ENCODE measurements around the gene PRPF18.

PRPF18 gene

DNA sequence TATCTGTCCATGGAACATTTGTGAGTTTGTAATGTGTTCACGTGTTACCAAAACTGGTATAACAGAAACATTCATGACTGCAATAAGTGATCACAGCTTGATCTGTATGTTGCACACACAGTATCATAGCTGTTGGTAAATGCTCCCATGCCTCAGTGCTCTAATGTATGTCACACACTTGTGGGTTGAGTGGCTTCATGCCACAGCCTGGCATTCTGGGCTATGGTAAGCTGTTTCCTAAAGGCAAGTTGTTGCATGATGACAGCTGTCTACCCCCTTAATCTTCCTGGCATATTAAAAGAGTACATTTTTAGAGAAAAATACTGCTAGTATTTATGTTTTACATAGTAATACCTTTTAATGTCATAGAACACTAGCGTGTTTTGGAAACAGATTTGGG lies 35.2 kb downstream of the PRPF18 start:
- Histone ChIP-seq H3K4me3 (ENCODE audit: low read depth in 1 of 5, low read length in 5 of 5) (no peak overlapping the region), H3K27me3 (ENCODE audit: control insufficient read depth in 5 of 5, insufficient read depth in 4 of 5, low read length in 5 of 5) (no peaks in the 10 kb centered on the region), H3K9ac (ENCODE audit: low read length in 5 of 5) (no peak overlapping the region), H3K9me3 (ENCODE audit: control insufficient read depth in 5 of 5, low read length in 5 of 5) (no peaks in the 10 kb centered on the region), H3K36me3 (ENCODE audit: control insufficient read depth in 5 of 5, insufficient read depth in 5 of 5, low read length in 5 of 5) (peaks cover 17 to 52% (median 21%) of the 10 kb centered on the region in 5 donors), H3K4me1 (ENCODE audit: control insufficient read depth in 5 of 5, insufficient read depth in 5 of 5, low read length in 5 of 5) (no peaks in the 10 kb centered on the region), H3K27ac (ENCODE audit: low read depth, low read length) (no peak overlapping the region)

DNA sequence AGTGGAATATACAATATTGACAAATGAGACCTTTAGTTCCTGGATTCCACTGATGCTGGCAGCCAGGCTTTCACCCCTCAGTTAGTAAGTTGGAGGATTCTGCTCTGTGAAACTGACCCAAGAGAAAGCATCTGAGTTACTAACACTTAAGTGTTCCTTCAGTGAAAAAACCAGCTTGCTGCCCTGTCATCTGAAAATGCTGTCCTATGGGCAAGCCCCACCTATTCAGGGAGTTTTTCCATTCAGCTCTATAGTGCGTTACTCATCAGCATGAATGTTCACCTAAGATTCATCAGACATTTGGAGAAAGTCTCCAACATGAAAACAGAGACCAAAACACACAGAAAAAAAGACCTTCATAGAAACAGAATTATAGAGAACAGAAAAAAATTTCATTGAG lies 37.9 kb downstream of the PRPF18 start:
- H3K27me3 ChIP-seq (ENCODE audit: control insufficient read depth in 5 of 5, insufficient read depth in 4 of 5, low read length in 5 of 5) = no peaks in the 10 kb centered on the region
- H3K9ac ChIP-seq (ENCODE audit: low read length in 5 of 5) = no peak overlapping the region
- no peak overlapping the region for H3K27ac ChIP-seq (ENCODE audit: low read depth, low read length)
- H3K9me3 ChIP-seq (ENCODE audit: control insufficient read depth in 5 of 5, low read length in 5 of 5) = no peaks in the 10 kb centered on the region
- H3K36me3 ChIP-seq (ENCODE audit: control insufficient read depth in 5 of 5, insufficient read depth in 5 of 5, low read length in 5 of 5) = peaks cover 9 to 49% (median 19%) of the 10 kb centered on the region in 5 donors
- H3K4me1 ChIP-seq (ENCODE audit: control insufficient read depth in 5 of 5, insufficient read depth in 5 of 5, low read length in 5 of 5) = no peaks in the 10 kb centered on the region
- no peak overlapping the region for H3K4me3 ChIP-seq (ENCODE audit: low read depth in 1 of 5, low read length in 5 of 5)

DNA sequence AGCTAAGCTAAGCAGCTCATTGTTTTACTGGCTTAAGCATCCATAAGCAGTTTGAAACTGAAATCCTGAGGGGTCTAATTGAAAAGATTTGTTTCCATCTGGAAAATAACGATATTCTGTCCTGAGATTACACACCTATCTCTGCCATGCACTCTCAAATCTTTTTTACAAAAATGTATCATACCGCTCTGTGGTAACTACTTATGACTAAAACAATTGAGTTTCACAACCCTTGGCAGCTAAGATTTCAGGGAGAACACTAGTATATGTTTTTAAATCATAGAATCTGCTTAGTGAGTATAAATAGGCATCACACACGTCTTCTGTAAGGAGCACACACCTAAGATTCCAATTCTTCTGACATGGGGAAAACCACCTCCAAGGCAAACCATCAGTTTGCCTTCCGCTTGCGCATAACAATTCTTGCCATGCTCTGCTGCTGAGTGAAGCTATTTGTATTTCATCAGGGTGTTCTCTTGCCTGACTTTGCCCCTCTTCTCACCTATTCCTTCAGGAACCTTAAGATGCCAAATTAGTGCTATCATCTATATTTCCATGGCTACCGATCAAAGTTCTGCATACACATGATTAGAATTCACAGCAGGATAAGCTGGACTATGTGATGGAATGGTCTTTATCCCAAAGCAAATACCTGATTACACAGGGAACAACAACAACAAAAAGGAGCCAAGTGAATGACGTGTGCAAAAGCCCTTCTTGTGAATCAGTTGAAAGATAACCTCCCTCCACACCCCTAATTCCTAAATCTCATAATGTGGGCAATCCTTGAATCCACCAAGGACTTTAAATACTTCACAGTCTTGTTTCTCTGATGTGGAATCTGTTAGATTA lies 40.9 kb downstream of the PRPF18 start:
- Histone ChIP-seq H3K4me3 (ENCODE audit: low read depth in 1 of 5, low read length in 5 of 5) (no peak overlapping the region), H3K9me3 (ENCODE audit: control insufficient read depth in 5 of 5, low read length in 5 of 5) (no peaks in the 10 kb centered on the region), H3K27me3 (ENCODE audit: control insufficient read depth in 5 of 5, insufficient read depth in 4 of 5, low read length in 5 of 5) (no peaks in the 10 kb centered on the region), H3K9ac (ENCODE audit: low read length in 5 of 5) (no peak overlapping the region), H3K4me1 (ENCODE audit: control insufficient read depth in 5 of 5, insufficient read depth in 5 of 5, low read length in 5 of 5) (peaks cover 0 to 15% (median 7%) of the 10 kb centered on the region in 5 donors), H3K36me3 (ENCODE audit: control insufficient read depth in 5 of 5, insufficient read depth in 5 of 5, low read length in 5 of 5) (peaks cover 8 to 45% (median 21%) of the 10 kb centered on the region in 5 donors), H3K27ac (ENCODE audit: low read depth, low read length) (no peak overlapping the region)

DNA sequence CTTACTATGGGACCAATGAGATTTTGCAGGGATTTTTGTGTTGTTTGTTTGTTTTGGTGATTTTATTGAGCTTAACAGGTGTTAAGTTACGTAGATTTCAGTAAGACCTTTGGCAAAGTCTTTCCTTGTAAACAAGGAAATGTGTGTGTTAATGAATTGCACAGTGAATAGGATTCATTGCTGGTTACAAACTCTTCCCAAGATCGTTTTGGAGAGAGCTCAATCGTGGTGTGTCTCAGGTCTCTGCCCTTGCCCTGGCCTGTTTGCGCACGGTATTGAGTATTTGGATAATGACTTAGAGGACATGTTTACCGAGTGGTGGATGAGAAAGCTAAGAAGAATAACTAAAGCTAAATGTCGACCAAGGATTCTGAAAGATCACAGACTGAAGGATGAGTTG lies 41.9 kb downstream of the PRPF18 start:
- H3K9ac ChIP-seq (ENCODE audit: low read length in 5 of 5) = no peak overlapping the region
- H3K9me3 ChIP-seq (ENCODE audit: control insufficient read depth in 5 of 5, low read length in 5 of 5) = no peaks in the 10 kb centered on the region
- H3K4me3 ChIP-seq (ENCODE audit: low read depth in 1 of 5, low read length in 5 of 5) = no peak overlapping the region
- peaks cover 6 to 25% (median 17%) of the 10 kb centered on the region in 5 donors for H3K4me1 ChIP-seq (ENCODE audit: control insufficient read depth in 5 of 5, insufficient read depth in 5 of 5, low read length in 5 of 5)
- peaks cover 8 to 45% (median 21%) of the 10 kb centered on the region in 5 donors for H3K36me3 ChIP-seq (ENCODE audit: control insufficient read depth in 5 of 5, insufficient read depth in 5 of 5, low read length in 5 of 5)
- peaks cover 0 to 2% (median 0%) of the 10 kb centered on the region in 5 donors for H3K27me3 ChIP-seq (ENCODE audit: control insufficient read depth in 5 of 5, insufficient read depth in 4 of 5, low read length in 5 of 5)
- no peak overlapping the region for H3K27ac ChIP-seq (ENCODE audit: low read depth, low read length)

DNA sequence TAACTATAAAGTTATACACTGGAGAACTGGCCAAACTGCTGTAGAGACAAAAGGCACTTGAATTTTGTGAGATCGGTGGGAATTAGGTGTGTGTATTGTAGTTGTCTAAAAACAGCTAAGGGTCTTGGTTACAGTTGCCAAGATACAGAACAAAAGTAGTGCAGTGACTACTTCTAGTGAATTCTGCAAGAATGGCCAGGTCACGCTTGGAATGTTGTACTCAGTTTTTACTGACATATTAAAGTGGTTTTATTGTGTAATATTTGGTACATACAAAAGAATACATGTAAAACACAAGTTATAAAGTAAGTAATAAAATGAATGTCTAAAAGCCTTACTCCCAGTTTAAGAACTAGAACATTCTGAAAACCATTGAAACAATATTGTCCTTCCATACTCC lies 42.4 kb downstream of the PRPF18 start:
- Histone ChIP-seq H3K4me1 (ENCODE audit: control insufficient read depth in 5 of 5, insufficient read depth in 5 of 5, low read length in 5 of 5) (peaks cover 8 to 30% (median 21%) of the 10 kb centered on the region in 5 donors), H3K27ac (ENCODE audit: low read depth, low read length) (no peak overlapping the region), H3K27me3 (ENCODE audit: control insufficient read depth in 5 of 5, insufficient read depth in 4 of 5, low read length in 5 of 5) (peaks cover 0 to 2% (median 0%) of the 10 kb centered on the region in 5 donors), H3K4me3 (ENCODE audit: low read depth in 1 of 5, low read length in 5 of 5) (no peak overlapping the region), H3K9ac (ENCODE audit: low read length in 5 of 5) (no peak overlapping the region), H3K36me3 (ENCODE audit: control insufficient read depth in 5 of 5, insufficient read depth in 5 of 5, low read length in 5 of 5) (peaks cover 8 to 45% (median 21%) of the 10 kb centered on the region in 5 donors), H3K9me3 (ENCODE audit: control insufficient read depth in 5 of 5, low read length in 5 of 5) (no peaks in the 10 kb centered on the region)

DNA sequence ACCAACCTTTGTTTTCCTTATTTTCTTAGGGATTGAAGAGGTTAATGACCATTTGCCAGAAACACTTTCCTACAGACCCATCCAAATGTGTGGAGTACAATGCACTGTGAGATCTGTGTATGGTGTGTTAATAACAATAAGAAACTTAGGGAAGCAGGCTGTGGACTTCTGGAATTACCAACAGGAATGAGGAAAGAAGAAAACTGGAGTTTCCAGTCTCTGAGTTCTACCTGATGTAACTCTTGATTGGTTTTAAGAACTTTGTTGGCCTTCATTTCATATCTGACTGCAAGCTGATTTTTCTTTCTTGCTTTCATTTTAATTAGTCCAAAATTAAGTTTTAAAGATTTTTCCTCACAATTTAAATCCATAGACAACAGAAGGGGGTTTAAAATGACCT lies 43.5 kb downstream of the PRPF18 start:
- H3K27me3 ChIP-seq (ENCODE audit: control insufficient read depth in 5 of 5, insufficient read depth in 4 of 5, low read length in 5 of 5) = peaks cover 0 to 2% (median 0%) of the 10 kb centered on the region in 5 donors
- no peaks in the 10 kb centered on the region for H3K9me3 ChIP-seq (ENCODE audit: control insufficient read depth in 5 of 5, low read length in 5 of 5)
- H3K27ac ChIP-seq (ENCODE audit: low read depth, low read length) = no peak overlapping the region
- no peak overlapping the region for H3K4me3 ChIP-seq (ENCODE audit: low read depth in 1 of 5, low read length in 5 of 5)
- no peak overlapping the region for H3K9ac ChIP-seq (ENCODE audit: low read length in 5 of 5)
- peaks cover 8 to 38% (median 29%) of the 10 kb centered on the region in 5 donors for H3K4me1 ChIP-seq (ENCODE audit: control insufficient read depth in 5 of 5, insufficient read depth in 5 of 5, low read length in 5 of 5)
- H3K36me3 ChIP-seq (ENCODE audit: control insufficient read depth in 5 of 5, insufficient read depth in 5 of 5, low read length in 5 of 5) = peaks cover 8 to 38% (median 16%) of the 10 kb centered on the region in 5 donors

DNA sequence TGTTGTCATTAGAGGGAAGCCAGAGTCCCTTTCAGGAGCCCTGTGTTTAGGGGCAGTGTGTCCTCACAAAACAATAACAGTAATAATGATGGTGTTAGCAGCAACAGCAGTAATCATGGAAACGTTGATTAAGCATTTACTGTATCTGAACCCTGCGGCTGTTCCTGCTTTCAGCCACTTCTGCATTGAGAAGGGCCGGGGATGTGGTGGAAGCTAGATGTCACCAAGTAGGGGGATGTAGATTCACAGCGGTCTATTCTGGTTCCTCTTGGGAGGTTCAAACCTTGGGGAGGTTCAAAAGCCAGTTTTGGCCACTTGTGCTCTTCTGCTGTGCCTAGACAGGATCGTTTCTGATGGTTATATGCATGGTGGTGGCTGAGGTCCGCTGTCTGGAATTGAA lies 44.8 kb downstream of the PRPF18 start:
- no peak overlapping the region for H3K9ac ChIP-seq (ENCODE audit: low read length in 5 of 5)
- peaks cover 8 to 30% (median 16%) of the 10 kb centered on the region in 5 donors for H3K36me3 ChIP-seq (ENCODE audit: control insufficient read depth in 5 of 5, insufficient read depth in 5 of 5, low read length in 5 of 5)
- peaks cover 0 to 2% (median 0%) of the 10 kb centered on the region in 5 donors for H3K27me3 ChIP-seq (ENCODE audit: control insufficient read depth in 5 of 5, insufficient read depth in 4 of 5, low read length in 5 of 5)
- H3K27ac ChIP-seq (ENCODE audit: low read depth, low read length) = no peak overlapping the region
- H3K4me1 ChIP-seq (ENCODE audit: control insufficient read depth in 5 of 5, insufficient read depth in 5 of 5, low read length in 5 of 5) = peaks cover 8 to 38% (median 29%) of the 10 kb centered on the region in 5 donors
- H3K9me3 ChIP-seq (ENCODE audit: control insufficient read depth in 5 of 5, low read length in 5 of 5) = no peaks in the 10 kb centered on the region
- no peak overlapping the region for H3K4me3 ChIP-seq (ENCODE audit: low read depth in 1 of 5, low read length in 5 of 5)

DNA sequence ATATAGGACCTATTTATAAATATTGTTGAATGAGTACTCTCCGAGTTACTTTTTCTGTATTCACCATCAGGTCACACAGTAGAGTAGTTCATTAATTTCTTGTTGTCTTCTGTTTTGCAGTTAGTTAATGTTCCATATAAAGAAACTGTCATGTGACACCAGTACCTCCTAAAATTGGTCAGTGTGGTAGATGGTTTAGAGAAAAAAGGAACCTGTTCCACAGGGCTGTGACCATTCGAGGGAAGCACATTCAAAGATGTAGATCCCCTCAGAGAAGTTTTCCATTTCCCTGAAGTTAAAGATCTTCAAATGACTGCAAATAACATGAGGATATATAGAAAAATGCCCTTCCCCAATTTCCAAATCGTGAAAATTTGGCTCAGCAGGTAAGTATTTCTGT lies 45.7 kb downstream of the PRPF18 start:
- Histone ChIP-seq H3K4me3 (ENCODE audit: low read depth in 1 of 5, low read length in 5 of 5) (no peak overlapping the region), H3K4me1 (ENCODE audit: control insufficient read depth in 5 of 5, insufficient read depth in 5 of 5, low read length in 5 of 5) (peaks cover 8 to 38% (median 29%) of the 10 kb centered on the region in 5 donors), H3K9me3 (ENCODE audit: control insufficient read depth in 5 of 5, low read length in 5 of 5) (no peaks in the 10 kb centered on the region), H3K27me3 (ENCODE audit: control insufficient read depth in 5 of 5, insufficient read depth in 4 of 5, low read length in 5 of 5) (peaks cover 0 to 2% (median 0%) of the 10 kb centered on the region in 5 donors), H3K27ac (ENCODE audit: low read depth, low read length) (peak overlapping the region; percentile 69), H3K9ac (ENCODE audit: low read length in 5 of 5) (no peak overlapping the region), H3K36me3 (ENCODE audit: control insufficient read depth in 5 of 5, insufficient read depth in 5 of 5, low read length in 5 of 5) (peaks cover 8 to 25% (median 12%) of the 10 kb centered on the region in 5 donors)

DNA sequence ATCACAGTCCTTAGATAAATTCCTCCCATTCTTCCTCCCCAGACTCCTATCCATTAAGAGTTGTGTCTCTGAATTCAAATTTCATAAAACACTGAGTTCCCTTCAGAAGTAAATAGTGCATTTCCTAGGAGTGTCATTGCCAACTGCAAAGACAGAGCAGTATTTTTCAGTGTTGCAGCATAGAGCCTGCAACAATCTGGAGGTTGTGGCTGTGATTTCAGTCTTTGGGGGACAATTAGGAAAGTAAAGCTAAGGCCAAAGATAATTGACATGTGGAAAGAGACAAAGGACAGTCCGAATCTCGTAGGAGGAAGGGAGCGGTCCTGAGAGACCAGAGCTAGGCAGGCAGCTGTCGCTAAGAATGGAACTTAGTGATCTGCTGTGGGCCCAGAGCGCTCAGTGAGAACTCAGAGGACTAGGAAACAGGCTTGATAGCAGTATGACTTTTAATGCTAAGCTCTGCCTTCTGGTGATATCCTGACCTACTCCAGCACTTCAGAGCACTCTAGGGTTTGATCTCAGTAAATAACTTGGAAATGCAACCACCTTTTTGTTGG lies 46.2 kb downstream of the PRPF18 start:
- peaks cover 8 to 19% (median 12%) of the 10 kb centered on the region in 5 donors for H3K36me3 ChIP-seq (ENCODE audit: control insufficient read depth in 5 of 5, insufficient read depth in 5 of 5, low read length in 5 of 5)
- H3K4me3 ChIP-seq (ENCODE audit: low read depth in 1 of 5, low read length in 5 of 5) = no peak overlapping the region
- peak overlapping the region in 1 of 5 donors; percentile 17 for H3K9ac ChIP-seq (ENCODE audit: low read length in 5 of 5)
- H3K27me3 ChIP-seq (ENCODE audit: control insufficient read depth in 5 of 5, insufficient read depth in 4 of 5, low read length in 5 of 5) = peaks cover 0 to 2% (median 0%) of the 10 kb centered on the region in 5 donors
- H3K9me3 ChIP-seq (ENCODE audit: control insufficient read depth in 5 of 5, low read length in 5 of 5) = no peaks in the 10 kb centered on the region
- peaks cover 8 to 38% (median 29%) of the 10 kb centered on the region in 5 donors for H3K4me1 ChIP-seq (ENCODE audit: control insufficient read depth in 5 of 5, insufficient read depth in 5 of 5, low read length in 5 of 5)
- H3K27ac ChIP-seq (ENCODE audit: low read depth, low read length) = peak overlapping the region; percentile 69

DNA sequence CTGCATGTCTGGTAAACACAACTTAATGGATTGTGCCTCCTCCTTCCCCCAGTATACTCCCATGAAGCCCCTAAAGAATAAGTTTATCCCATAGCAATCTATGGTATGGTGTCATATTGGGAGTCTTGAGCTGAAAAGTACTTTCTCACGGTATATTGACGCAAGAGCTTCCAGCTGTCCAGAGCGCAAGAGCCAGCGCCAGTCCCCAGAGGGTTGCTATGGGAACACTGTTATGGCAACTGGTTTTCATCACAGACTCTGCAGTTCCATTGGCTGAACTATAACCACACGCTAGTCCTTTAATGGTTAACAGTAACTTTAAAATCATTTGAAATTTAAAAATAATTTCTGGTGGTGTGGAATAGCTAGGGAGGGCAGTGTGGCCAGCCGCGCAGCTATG lies 46.9 kb downstream of the PRPF18 start:
- Histone ChIP-seq H3K27ac (ENCODE audit: low read depth, low read length) (peak overlapping the region; percentile 69), H3K9ac (ENCODE audit: low read length in 5 of 5) (peak overlapping the region in 1 of 5 donors; percentile 58), H3K4me1 (ENCODE audit: control insufficient read depth in 5 of 5, insufficient read depth in 5 of 5, low read length in 5 of 5) (peaks cover 8 to 38% (median 29%) of the 10 kb centered on the region in 5 donors), H3K27me3 (ENCODE audit: control insufficient read depth in 5 of 5, insufficient read depth in 4 of 5, low read length in 5 of 5) (peaks cover 0 to 2% (median 0%) of the 10 kb centered on the region in 5 donors), H3K36me3 (ENCODE audit: control insufficient read depth in 5 of 5, insufficient read depth in 5 of 5, low read length in 5 of 5) (peaks cover 8 to 16% (median 10%) of the 10 kb centered on the region in 5 donors), H3K4me3 (ENCODE audit: low read depth in 1 of 5, low read length in 5 of 5) (peak overlapping the region in 2 of 5 donors; percentile 28 to 35), H3K9me3 (ENCODE audit: control insufficient read depth in 5 of 5, low read length in 5 of 5) (no peaks in the 10 kb centered on the region)

Data from subcutaneous abdominal adipose tissue (tissue), 5 donors.